DND-41 (cell line): ENCODE data around the gene GGN.

Experiments used
- ATAC-seq: fragments of 200-7000 bp; cut with Tn5 transposase; 3 replicates; pipeline ENCODE4 v1.9.1; 2021; ENCODE audit warnings: low read depth; ENCODE audit not compliant: insufficient read depth
- DNase-seq: peaks from one replicate; pipeline ENCODE4 v3.0.0-alpha.2; 2020
- H2AFZ ChIP-seq: 2 replicates; pipeline ENCODE4 v1.6.0; 2012; ENCODE audit warnings: low read depth, low read length
- H3K27ac ChIP-seq: 2 replicates; pipeline ENCODE4 v1.5.1; 2012; ENCODE audit warnings: low read length, inconsistent platforms
- H3K27me3 ChIP-seq: fragments of 200-600 bp; sonication (generic); 2 replicates; pipeline ENCODE4 v1.6.0; 2012; ENCODE audit warnings: low read length, mild to moderate bottlenecking, inconsistent platforms; ENCODE audit not compliant: insufficient read depth, poor library complexity
- H3K36me3 ChIP-seq: 2 replicates; pipeline ENCODE4 v1.5.1; 2012; ENCODE audit warnings: low read length, inconsistent platforms; ENCODE audit not compliant: insufficient read depth
- H3K4me1 ChIP-seq: 2 replicates; pipeline ENCODE4 v1.5.1; 2012; ENCODE audit warnings: mild to moderate bottlenecking, low read length; ENCODE audit not compliant: insufficient read depth
- H3K4me2 ChIP-seq: 2 replicates; pipeline ENCODE4 v1.6.0; 2012; ENCODE audit warnings: mild to moderate bottlenecking, moderate library complexity, low read length, inconsistent platforms; ENCODE audit not compliant: insufficient read depth
- H3K4me3 ChIP-seq, 2 experiments: fragments of 200-600 bp in 1 of 2; shearing (Covaris generic) in 1 of 2; 2 replicates each; pipeline ENCODE4 v1.5.1; 2012 to 2016; ENCODE audit warnings: inconsistent platforms in 2 of 2, low read length in 2 of 2, mild to moderate bottlenecking in 2 of 2, low read depth in 1 of 2, moderate library complexity in 1 of 2
- H3K79me2 ChIP-seq: 2 replicates; pipeline ENCODE4 v1.6.0; 2012; ENCODE audit warnings: low read length, inconsistent platforms; ENCODE audit not compliant: insufficient read depth
- H3K9ac ChIP-seq: 2 replicates; pipeline ENCODE4 v1.6.0; 2012; ENCODE audit warnings: low read depth, mild to moderate bottlenecking, inconsistent platforms, low read length, moderate library complexity
- H3K9me3 ChIP-seq: 2 replicates; pipeline ENCODE4 v1.5.1; 2012; ENCODE audit warnings: low read length, moderate library complexity, mild to moderate bottlenecking, inconsistent platforms; ENCODE audit not compliant: insufficient read depth, severe bottlenecking
- H4K20me1 ChIP-seq: 2 replicates; pipeline ENCODE4 v1.6.0; 2012; ENCODE audit warnings: low read length; ENCODE audit not compliant: insufficient read depth
- EZH2 ChIP-seq: IDR thresholded peaks from 3 replicates; pipeline ENCODE4 v1.6.1; 2012; ENCODE audit warnings: borderline replicate concordance, low read depth, mild to moderate bottlenecking, moderate library complexity, low read length, inconsistent platforms; ENCODE audit not compliant: severe bottlenecking
- TF ChIP-seq, protein P1 (sequence below): IDR thresholded peaks from 2 replicates; pipeline ENCODE4 v1.5.1; 2012; ENCODE audit warnings: borderline replicate concordance, low read length, moderate library complexity, mild to moderate bottlenecking; ENCODE audit not compliant: poor library complexity, severe bottlenecking; ENCODE audit errors: extremely low read depth

GGN gene

DNA sequence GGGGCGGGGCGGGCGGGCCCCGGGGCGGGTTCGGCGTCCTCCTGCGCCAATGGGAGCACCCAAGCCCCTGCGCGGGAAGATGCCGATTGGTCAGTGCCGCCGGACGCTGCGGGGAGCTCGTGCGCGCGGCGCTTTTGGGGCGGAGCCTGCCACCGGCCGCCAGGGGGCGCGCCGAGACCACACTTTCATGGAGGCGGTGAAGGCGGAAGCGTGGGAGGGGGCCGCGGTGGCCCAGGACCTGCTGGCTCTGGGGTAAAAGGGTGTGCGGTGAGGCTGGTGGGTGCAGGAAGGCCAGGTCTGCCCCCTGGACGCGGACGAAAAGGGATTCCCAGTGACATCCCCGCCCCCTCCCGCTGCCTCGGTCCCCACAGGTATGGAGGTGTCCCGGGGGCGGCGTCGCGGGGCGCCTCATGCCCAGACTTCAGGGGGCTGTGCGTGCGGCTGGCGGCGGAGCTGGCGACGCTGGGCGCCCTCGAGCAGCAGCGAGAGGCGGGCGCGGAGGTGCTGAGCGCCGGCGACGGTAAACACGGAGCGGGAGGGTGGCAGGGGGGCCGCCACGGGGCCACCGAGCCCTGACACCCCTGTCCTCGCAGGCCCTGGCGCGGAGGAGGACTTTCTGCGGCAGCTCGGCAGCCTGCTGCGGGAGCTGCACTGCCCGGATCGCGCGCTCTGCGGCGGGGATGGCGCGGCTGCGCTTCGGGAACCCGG is 15.3 kb upstream of the GGN start, which contains the start of gene FAM98C:
Gene FAM98C (plus strand): TSS at position 127 of the 708 bp plus-strand sequence. CDS start 61 bp downstream, at position 188.
- no peaks in the 10 kb centered on the region for H3K27me3 ChIP-seq
- peak within 1 kb of the TSS; percentile 76 for H3K27ac ChIP-seq
- no peaks in the 10 kb centered on the region for H4K20me1 ChIP-seq
- TF ChIP-seq, protein P1, sequence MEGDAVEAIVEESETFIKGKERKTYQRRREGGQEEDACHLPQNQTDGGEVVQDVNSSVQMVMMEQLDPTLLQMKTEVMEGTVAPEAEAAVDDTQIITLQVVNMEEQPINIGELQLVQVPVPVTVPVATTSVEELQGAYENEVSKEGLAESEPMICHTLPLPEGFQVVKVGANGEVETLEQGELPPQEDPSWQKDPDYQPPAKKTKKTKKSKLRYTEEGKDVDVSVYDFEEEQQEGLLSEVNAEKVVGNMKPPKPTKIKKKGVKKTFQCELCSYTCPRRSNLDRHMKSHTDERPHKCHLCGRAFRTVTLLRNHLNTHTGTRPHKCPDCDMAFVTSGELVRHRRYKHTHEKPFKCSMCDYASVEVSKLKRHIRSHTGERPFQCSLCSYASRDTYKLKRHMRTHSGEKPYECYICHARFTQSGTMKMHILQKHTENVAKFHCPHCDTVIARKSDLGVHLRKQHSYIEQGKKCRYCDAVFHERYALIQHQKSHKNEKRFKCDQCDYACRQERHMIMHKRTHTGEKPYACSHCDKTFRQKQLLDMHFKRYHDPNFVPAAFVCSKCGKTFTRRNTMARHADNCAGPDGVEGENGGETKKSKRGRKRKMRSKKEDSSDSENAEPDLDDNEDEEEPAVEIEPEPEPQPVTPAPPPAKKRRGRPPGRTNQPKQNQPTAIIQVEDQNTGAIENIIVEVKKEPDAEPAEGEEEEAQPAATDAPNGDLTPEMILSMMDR: peak; percentile 91
- no peak for TF ChIP-seq EZH2
- H3K4me2 ChIP-seq: peak within 1 kb of the TSS; percentile 99
- peaks cover 19% of the 10 kb centered on the region for H3K36me3 ChIP-seq
- H3K9me3 ChIP-seq: no peaks in the 10 kb centered on the region
- peaks cover 20% of the 10 kb centered on the region for H3K4me1 ChIP-seq
- ATAC-seq (peak; percentile 96), DNase-seq (peak; percentile 97)
- peak within 1 kb of the TSS; percentile 99 for H2AFZ ChIP-seq
- peak within 1 kb of the TSS; percentile 91 for H3K9ac ChIP-seq
- peak within 1 kb of the TSS; percentile 63 to 95 for H3K4me3 ChIP-seq
- peaks cover 10% of the 10 kb centered on the region; the same call in 1 of the 2 replicates for H3K79me2 ChIP-seq

DNA sequence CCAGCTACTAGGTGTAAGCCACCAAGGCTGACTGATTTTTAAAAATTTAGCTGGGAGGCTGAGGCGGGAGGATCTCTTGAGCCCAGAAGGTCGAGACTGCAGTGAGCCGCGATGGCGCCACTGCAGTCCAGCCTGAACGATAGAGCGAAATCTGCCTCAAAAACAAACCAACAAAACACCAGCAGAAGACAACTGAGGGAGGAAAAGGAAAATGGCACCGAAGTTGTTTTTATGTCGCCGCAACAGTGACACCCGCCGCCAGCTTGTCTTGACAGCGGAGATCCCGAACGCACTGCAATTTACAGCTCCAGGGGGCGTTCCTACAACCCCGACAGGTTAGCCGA is 14.8 kb upstream of the GGN start:
- ATAC-seq (no peak), DNase-seq (no peak)
- H3K27ac ChIP-seq: peak overlapping the region; percentile 61

DNA sequence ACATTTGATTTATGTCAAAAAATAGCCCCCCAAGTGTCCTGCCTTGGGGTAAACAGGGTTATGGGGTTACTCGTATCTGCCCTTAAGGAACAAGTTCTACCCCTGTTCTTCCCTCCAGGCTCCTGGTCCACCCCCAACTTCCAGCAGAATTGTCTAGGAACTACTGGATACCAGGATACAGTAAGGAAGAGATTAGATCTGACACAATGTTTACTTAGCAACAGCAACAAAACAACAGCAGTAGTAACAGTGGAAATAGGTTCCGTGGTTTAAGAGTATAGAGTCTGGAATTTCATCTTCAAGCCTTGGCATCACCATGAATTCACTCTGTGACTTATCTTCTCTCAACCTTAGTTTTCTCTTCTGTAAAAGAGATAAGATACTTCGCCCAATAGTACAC is 13.3 kb upstream of the GGN start:
- peaks cover 10% of the 10 kb centered on the region; the same call in 1 of the 2 replicates for H3K36me3 ChIP-seq
- H3K27ac ChIP-seq: no peak overlapping the region
- no peaks in the 10 kb centered on the region for H3K9me3 ChIP-seq
- H2AFZ ChIP-seq: no peak overlapping the region
- TF ChIP-seq, protein P1: no peak
- no peak for TF ChIP-seq EZH2
- H3K79me2 ChIP-seq: peaks cover 10% of the 10 kb centered on the region; the same call in 1 of the 2 replicates
- ATAC-seq (no peak), DNase-seq (no peak)
- H3K4me3 ChIP-seq: no peak overlapping the region
- no peak overlapping the region for H3K9ac ChIP-seq
- H3K4me2 ChIP-seq: no peak overlapping the region
- peaks cover 20% of the 10 kb centered on the region for H3K4me1 ChIP-seq
- H4K20me1 ChIP-seq: no peaks in the 10 kb centered on the region
- H3K27me3 ChIP-seq: no peaks in the 10 kb centered on the region

More for the DNA sequence above, 14.8 kb upstream of the GGN start:
- peak overlapping the region; percentile 84 for H3K4me2 ChIP-seq
- peaks cover 10% of the 10 kb centered on the region; the same call in 1 of the 2 replicates for H3K79me2 ChIP-seq
- peak overlapping the region; percentile 58 for H3K9ac ChIP-seq
- H3K36me3 ChIP-seq: peaks cover 19% of the 10 kb centered on the region
- peaks cover 20% of the 10 kb centered on the region for H3K4me1 ChIP-seq
- H3K9me3 ChIP-seq: no peaks in the 10 kb centered on the region
- peak overlapping the region; percentile 87 for H2AFZ ChIP-seq
- H3K27me3 ChIP-seq: no peaks in the 10 kb centered on the region
- TF ChIP-seq, protein P1: no peak
- no peak for TF ChIP-seq EZH2
- no peaks in the 10 kb centered on the region for H4K20me1 ChIP-seq
- peak overlapping the region; percentile 21 to 60; a peak in 3 of 4 replicates for H3K4me3 ChIP-seq

DNA sequence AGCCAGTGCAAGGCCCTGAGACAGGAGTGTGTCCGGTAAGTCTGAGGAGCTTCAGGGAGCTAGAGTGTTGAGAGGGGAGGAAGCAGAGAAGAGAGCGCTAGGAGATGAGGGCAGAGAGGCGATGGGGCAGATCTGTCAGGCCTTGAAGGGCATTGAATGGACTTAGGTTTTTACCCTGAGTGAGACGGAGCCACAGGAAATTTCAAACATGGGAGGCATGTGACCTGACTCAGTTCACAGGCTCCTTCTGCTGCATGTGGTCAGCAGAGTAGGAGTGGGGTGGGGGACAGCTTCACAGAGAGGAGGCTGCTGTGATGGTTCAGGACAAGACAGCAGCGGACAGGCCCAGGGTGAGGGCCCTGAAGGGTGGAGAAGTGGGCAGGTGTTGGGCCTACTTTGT is 12.5 kb upstream of the GGN start:
- H3K9me3 ChIP-seq: no peaks in the 10 kb centered on the region
- H3K4me3 ChIP-seq: no peak overlapping the region
- H4K20me1 ChIP-seq: no peaks in the 10 kb centered on the region
- H3K4me2 ChIP-seq: no peak overlapping the region
- peaks cover 7% of the 10 kb centered on the region; the same call in 1 of the 2 replicates for H3K36me3 ChIP-seq
- H3K79me2 ChIP-seq: peaks cover 10% of the 10 kb centered on the region; the same call in 1 of the 2 replicates
- no peak overlapping the region for H3K27ac ChIP-seq
- H3K27me3 ChIP-seq: no peaks in the 10 kb centered on the region
- DNase-seq (no peak), ATAC-seq (no peak)
- H2AFZ ChIP-seq: no peak overlapping the region
- TF ChIP-seq EZH2: no peak
- TF ChIP-seq, protein P1: no peak
- peaks cover 20% of the 10 kb centered on the region for H3K4me1 ChIP-seq
- H3K9ac ChIP-seq: no peak overlapping the region
